Measurements from ENCODE around the gene SRPX. TPM values are rescaled to one million over a fixed set of nuclear protein-coding genes. Genes with fewer than 3 reads are reported as not detected.

Gene SRPX
- total and polyA plus RNA-seq, 9 donors: 2.1 to 108 (median 18.1) TPM

DNA sequence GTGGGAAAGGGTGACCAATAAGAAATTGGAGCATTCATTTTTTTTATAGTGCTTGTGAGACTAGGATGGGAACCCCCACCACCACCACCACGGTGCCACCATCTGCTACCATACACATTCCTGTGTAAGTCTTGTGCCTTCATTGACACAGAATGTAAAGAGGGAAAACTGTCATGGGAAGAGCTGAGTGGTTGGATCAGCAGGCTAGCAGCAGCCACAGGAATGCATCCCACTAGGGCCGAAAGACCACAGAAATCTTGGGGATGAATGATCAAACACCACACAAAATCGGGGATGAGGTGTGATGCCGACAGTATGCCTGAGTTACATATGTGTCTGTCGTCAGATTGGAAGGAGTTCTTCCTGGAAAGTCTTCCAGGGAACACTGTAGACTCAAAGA, 69.2 kb downstream of the SRPX start:
- H3K4me3 ChIP-seq: no peak overlapping the region
- H3K36me3 ChIP-seq: no peaks in the 10 kb centered on the region
- H3K9me3 ChIP-seq: no peaks in the 10 kb centered on the region
- peaks cover 1% of the 10 kb centered on the region for H3K4me1 ChIP-seq (ENCODE audit: insufficient read depth)
- no peak overlapping the region for H3K27ac ChIP-seq
- TF ChIP-seq EP300 (IDR thresholded peaks at IDR 0.05): no peak
- TF ChIP-seq, protein P1, sequence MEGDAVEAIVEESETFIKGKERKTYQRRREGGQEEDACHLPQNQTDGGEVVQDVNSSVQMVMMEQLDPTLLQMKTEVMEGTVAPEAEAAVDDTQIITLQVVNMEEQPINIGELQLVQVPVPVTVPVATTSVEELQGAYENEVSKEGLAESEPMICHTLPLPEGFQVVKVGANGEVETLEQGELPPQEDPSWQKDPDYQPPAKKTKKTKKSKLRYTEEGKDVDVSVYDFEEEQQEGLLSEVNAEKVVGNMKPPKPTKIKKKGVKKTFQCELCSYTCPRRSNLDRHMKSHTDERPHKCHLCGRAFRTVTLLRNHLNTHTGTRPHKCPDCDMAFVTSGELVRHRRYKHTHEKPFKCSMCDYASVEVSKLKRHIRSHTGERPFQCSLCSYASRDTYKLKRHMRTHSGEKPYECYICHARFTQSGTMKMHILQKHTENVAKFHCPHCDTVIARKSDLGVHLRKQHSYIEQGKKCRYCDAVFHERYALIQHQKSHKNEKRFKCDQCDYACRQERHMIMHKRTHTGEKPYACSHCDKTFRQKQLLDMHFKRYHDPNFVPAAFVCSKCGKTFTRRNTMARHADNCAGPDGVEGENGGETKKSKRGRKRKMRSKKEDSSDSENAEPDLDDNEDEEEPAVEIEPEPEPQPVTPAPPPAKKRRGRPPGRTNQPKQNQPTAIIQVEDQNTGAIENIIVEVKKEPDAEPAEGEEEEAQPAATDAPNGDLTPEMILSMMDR (IDR thresholded peaks at IDR 0.05): no peak
- no peak for TF ChIP-seq POLR2A (IDR thresholded peaks at IDR 0.05)
- no peaks in the 10 kb centered on the region for H3K27me3 ChIP-seq
- no peak for DNase-seq
- 61 to 81% (median 64%) methylated on average over 5 of the region's 5 CpGs for WGBS, 3 donors
- intact Hi-C loops (cut with DNase I): no loop called here

DNA sequence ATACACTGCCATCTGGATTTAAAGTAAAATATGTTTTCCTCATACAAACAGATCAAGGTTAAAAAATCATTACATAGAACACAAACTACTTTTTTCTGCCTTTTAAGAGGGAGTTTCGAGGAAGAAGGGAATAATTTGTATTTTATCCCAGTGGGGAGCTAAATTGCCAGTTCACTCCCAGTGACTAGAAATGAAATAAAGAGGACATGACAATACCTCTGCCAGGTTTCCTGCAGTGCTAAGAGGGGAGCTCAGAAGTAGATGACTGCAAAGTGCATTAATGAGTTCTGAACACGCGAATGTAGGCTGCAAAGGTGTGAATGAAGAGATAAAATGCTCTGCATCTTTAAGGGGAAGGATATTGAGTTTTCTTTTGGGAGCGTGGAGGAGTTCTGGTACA, 69.7 kb downstream of the SRPX start:
- TF ChIP-seq EP300 (IDR thresholded peaks at IDR 0.05) (no peak), POLR2A (IDR thresholded peaks at IDR 0.05) (no peak)
- TF ChIP-seq, protein P1 (IDR thresholded peaks at IDR 0.05): no peak
- DNase-seq: no peak
- Histone ChIP-seq H3K4me3 (no peak overlapping the region), H3K27me3 (no peaks in the 10 kb centered on the region), H3K4me1 (ENCODE audit: insufficient read depth) (peaks cover 1% of the 10 kb centered on the region), H3K36me3 (no peaks in the 10 kb centered on the region), H3K9me3 (no peaks in the 10 kb centered on the region), H3K27ac (no peak overlapping the region)
- WGBS, 3 donors: 66 to 70% (median 70%) methylated on average over 4 of the region's 4 CpGs
- intact Hi-C loops (cut with DNase I): no loop called here

DNA sequence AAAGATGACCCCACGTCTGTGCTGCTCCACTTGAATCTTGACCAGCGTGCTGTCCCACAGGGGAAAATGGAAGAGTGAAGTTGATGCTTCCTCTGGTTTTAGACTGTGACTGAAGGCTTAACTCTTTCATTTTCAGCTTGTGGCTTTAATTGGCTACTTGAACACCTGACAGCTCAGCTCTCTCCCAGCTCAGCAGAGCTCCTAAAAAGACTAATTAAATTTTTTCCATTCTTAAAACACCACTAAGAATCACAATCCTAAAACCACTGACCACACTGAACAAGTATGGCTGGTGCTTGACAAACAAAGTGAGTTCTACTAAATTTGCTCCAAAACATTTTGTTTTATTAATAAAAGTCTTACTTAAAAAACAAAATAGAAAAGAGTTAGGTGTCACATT, 71.7 kb downstream of the SRPX start:
- TF ChIP-seq EP300 (IDR thresholded peaks at IDR 0.05) (no peak), POLR2A (IDR thresholded peaks at IDR 0.05) (no peak)
- TF ChIP-seq, protein P1 (IDR thresholded peaks at IDR 0.05): no peak
- DNase-seq: no peak
- Histone ChIP-seq H3K27me3 (no peaks in the 10 kb centered on the region), H3K9me3 (no peaks in the 10 kb centered on the region), H3K36me3 (no peaks in the 10 kb centered on the region), H3K4me3 (no peak overlapping the region), H3K4me1 (ENCODE audit: insufficient read depth) (no peaks in the 10 kb centered on the region), H3K27ac (no peak overlapping the region)
- 65 to 68% (median 66%) methylated on average over 2 of the region's 2 CpGs for WGBS, 3 donors
- intact Hi-C loops (cut with DNase I): no loop called here

DNA sequence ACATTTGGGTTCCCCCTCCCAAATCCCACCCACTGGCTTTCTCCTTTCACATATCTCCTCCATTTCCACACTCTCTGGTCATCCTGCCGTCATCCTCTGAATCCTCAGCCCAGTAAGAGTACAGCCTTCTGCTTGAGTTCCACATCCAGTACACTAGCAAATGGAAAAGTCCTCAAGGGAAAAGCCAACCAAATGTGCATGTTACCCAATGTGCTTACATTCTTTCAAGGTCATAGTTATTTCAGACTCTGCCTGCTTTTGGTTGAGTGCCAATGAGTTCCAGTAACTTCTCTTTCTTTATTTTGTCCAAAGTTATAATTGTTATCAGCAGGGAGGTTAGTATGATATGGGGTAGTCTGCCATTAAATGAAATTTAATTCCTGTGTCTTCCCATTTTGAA, 78.1 kb downstream of the SRPX start:
- Histone ChIP-seq H3K9me3 (no peaks in the 10 kb centered on the region), H3K27ac (no peak overlapping the region), H3K36me3 (no peaks in the 10 kb centered on the region), H3K4me1 (ENCODE audit: insufficient read depth) (no peaks in the 10 kb centered on the region), H3K4me3 (no peak overlapping the region), H3K27me3 (no peaks in the 10 kb centered on the region)
- intact Hi-C loops (cut with DNase I): no loop called here
- WGBS, 3 donors: 24 to 50% (median 27%) methylated on average over 1 of the region's 1 CpG
- no peak for TF ChIP-seq POLR2A (IDR thresholded peaks at IDR 0.05)
- TF ChIP-seq, protein P1 (IDR thresholded peaks at IDR 0.05): no peak
- TF ChIP-seq EP300 (IDR thresholded peaks at IDR 0.05): no peak
- peak in 1 of 5 donors; percentile 14 for DNase-seq

DNA sequence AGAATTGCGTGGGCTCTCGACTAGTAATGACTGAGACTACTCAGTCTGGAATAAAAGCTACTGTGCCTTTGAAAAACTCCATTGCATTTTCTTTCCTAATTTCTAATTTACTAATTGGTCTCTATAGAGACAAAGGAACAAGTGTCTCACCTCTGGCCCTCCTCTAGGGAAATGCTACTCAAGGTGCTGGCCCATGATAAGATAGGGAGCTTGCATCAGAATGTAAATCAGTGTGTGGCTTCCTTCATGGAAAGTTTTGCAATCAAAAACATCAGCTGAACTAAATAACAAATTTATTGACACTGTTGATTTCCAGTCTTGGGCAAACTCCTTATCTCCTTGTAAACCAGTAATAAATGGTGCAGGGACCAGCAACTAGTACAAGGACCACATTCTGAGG, 81.8 kb downstream of the SRPX start:
- Histone ChIP-seq H3K27ac (no peak overlapping the region), H3K4me3 (no peak overlapping the region), H3K36me3 (no peaks in the 10 kb centered on the region), H3K9me3 (no peaks in the 10 kb centered on the region), H3K4me1 (ENCODE audit: insufficient read depth) (no peaks in the 10 kb centered on the region), H3K27me3 (no peaks in the 10 kb centered on the region)
- 60 to 72% (median 71%) methylated on average over 2 of the region's 2 CpGs for WGBS, 3 donors
- intact Hi-C loops (cut with DNase I): no loop called here
- TF ChIP-seq, protein P1 (IDR thresholded peaks at IDR 0.05): no peak
- TF ChIP-seq POLR2A (IDR thresholded peaks at IDR 0.05): no peak
- no peak for TF ChIP-seq EP300 (IDR thresholded peaks at IDR 0.05)
- DNase-seq: no peak

All from ovary (tissue), 9 donors.